Measurements from ENCODE around the gene TAS2R10.
"Not testable (repeated sequence)": the region's sequence is repeated elsewhere in the genome, so short reads cannot be mapped to it uniquely, and the experiment has no call there.

TAS2R10 gene

DNA sequence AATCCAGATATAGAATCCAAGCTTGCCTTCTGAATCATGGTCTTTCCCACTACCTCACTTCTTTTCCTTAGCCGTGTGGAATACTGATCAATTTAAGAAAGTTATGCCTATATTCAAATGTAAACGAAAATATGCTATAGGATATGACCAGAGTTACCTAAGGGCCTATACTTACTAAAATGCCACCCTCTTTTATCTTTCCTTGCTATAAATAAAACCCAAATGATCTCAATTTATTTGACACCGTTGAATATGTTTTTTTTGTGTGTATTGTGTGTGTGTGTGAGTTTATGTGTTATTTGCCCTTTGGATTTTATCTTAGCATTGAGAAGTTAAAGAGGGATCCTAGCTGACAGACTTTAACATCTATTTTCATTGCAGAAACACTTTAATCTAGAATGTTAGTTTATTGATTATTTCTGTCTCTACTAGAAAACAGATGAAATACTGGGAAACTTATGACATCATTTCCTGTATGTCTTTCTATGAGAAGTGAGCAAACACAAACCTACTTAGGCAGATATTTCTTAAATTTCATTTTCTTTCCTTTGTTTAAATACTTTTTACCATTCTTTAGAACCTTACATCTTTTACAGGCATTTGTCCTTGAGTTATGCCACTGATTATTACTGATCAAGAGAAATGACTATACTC, 14.1 kb downstream of the TAS2R10 start:
- TF ChIP-seq, protein P1, sequence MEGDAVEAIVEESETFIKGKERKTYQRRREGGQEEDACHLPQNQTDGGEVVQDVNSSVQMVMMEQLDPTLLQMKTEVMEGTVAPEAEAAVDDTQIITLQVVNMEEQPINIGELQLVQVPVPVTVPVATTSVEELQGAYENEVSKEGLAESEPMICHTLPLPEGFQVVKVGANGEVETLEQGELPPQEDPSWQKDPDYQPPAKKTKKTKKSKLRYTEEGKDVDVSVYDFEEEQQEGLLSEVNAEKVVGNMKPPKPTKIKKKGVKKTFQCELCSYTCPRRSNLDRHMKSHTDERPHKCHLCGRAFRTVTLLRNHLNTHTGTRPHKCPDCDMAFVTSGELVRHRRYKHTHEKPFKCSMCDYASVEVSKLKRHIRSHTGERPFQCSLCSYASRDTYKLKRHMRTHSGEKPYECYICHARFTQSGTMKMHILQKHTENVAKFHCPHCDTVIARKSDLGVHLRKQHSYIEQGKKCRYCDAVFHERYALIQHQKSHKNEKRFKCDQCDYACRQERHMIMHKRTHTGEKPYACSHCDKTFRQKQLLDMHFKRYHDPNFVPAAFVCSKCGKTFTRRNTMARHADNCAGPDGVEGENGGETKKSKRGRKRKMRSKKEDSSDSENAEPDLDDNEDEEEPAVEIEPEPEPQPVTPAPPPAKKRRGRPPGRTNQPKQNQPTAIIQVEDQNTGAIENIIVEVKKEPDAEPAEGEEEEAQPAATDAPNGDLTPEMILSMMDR (IDR thresholded peaks at IDR 0.05) = no peak
- no peak for TF ChIP-seq ZFX (IDR thresholded peaks at IDR 0.05; ENCODE audit: borderline replicate concordance)
- no peak overlapping the region for H3K27ac ChIP-seq

DNA sequence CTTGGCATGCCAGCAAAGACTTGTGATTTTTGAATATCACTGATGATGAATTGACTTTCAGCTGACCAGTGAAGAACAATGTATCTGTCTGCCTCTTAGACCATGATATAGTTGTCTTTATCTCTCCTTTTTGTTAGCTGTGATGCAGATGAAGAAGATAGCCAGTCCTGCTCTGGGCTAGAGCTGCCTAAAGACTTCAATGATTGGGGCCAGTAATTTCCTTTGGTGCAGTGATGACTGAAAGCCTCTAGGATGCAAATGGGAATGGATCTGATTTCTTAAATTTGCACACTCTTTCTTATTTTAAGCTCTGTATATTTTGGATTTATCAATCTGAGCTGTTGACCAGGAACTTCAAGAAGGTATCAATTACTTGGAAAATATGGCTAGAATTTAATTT, 16.1 kb downstream of the TAS2R10 start, which contains the start of gene TAS2R9:
TSS of gene TAS2R9 (minus strand) at position 101 of the 400 bp plus-strand sequence. CDS start at position 8, 93 bp downstream.
- TF ChIP-seq, protein P1 (IDR thresholded peaks at IDR 0.05) = no peak
- no peak for TF ChIP-seq ZFX (IDR thresholded peaks at IDR 0.05; ENCODE audit: borderline replicate concordance)
- no peak within 1 kb of the TSS for H3K27ac ChIP-seq

DNA sequence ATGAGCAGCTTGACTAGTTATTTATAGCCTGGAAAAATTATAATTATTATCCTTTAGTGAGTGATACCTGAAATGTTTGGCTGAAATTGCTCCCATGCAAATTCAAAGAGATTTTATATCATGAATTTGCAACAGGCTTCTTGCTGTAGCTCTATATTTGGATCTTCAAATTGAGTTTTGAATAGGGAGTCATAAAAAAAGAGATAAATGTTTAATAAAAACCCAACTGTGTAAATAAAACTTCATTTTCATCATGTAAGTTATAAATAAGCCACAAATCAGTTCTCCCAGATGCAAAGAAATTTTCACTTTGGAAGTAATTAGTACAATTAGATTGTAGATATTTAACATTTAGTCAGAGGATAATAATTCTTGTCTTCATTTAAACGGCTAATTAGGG, 19.0 kb downstream of the TAS2R10 start, which contains the start of gene TAS2R8:
TSS of gene TAS2R8 (minus strand) at position 101 of the 400 bp plus-strand sequence. CDS start 306 bp downstream, outside the sequence.
- H3K27ac ChIP-seq = no peak within 1 kb of the TSS
- TF ChIP-seq, protein P1 (IDR thresholded peaks at IDR 0.05) = no peak
- no peak for TF ChIP-seq ZFX (IDR thresholded peaks at IDR 0.05; ENCODE audit: borderline replicate concordance)

DNA sequence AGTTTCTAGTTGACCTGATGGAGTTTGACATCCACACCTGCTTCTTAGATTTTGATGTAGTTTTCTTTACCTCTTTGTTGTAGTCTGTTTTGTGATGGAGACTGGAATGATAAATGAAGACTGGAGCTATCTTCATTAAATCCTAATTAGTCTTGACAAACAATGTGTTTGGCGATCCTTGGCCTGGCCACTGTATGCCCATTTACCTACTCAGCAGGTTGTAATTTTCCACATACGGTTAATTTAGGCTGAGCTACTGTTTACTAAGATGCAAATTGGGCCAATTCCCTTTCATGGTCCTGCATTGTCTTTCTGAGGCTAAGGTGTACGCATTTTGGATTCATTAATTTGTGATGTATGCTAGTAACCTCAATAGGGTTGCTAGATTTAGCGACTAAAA, 23.6 kb downstream of the TAS2R10 start, which contains the start of gene TAS2R7:
TSS of gene TAS2R7 (minus strand) at position 41 of the 400 bp plus-strand sequence. CDS start 57 bp downstream, outside the sequence.
- H3K27ac ChIP-seq = no peak within 1 kb of the TSS
- no peak for TF ChIP-seq ZFX (IDR thresholded peaks at IDR 0.05; ENCODE audit: borderline replicate concordance)
- TF ChIP-seq, protein P1 (IDR thresholded peaks at IDR 0.05) = no peak

DNA sequence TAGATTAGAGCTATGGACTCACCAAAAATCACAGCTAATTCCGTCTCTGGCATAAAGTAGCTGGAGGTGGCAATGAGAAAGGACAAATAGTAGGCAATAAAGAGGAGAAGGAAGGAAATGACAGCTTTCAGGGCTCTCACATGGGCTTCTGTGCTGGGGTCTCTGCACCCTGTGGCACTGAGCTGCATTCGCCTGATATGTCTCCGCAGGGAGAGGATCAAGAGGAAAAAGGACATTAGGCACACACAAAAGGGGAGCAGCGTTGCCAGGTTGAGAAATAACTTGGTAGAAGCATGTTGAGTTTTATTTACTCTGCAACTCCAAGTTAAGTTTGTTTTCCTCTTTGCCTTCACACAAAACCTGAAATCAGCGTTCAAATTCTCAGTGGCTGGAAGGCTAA, 24.4 kb downstream of the TAS2R10 start:
- TF ChIP-seq ZFX (IDR thresholded peaks at IDR 0.05; ENCODE audit: borderline replicate concordance) = no peak
- TF ChIP-seq, protein P1 (IDR thresholded peaks at IDR 0.05) = no peak
- H3K27ac ChIP-seq = no peak overlapping the region

DNA sequence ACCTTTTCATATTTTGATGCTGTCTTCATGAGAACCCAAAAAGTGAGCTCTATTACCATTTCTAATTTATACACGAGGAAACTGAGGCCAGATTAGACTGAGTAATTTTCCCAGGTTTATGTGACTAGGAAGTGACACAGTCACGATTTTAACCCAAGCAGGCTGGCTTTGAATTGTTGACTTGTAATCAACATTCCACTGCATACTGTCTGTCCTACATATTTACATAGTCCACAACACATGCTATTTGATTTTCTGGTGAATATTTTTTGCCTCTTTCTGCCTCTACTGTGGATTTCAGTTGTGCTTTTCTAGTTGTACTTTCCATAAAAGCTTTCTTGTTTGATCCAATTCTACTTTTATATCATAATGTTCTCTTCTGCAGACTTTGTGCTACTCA, 31.9 kb downstream of the TAS2R10 start:
- no peak overlapping the region for H3K27ac ChIP-seq
- TF ChIP-seq ZFX (IDR thresholded peaks at IDR 0.05; ENCODE audit: borderline replicate concordance) = no peak
- TF ChIP-seq, protein P1 (IDR thresholded peaks at IDR 0.05) = no peak

DNA sequence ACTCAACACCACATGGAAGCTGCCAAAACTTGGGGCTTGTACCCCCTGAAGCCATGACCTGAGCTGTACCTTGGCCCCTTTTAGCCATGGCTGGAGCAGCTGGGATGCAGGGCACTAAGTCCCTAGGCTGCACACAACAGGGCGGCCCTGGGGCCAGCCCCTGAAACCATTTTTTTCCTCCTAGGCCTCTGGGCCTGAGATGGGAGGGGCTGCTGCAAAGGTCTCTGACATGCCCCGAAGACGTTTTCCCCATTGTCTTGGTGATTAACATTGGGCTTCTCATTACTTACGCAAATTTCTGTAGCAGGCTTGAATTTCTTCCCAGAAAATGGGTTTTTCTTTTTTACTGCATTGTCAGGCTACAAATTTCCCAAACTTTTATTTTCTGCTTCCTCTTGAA, 34.4 kb downstream of the TAS2R10 start:
- not testable (repeated sequence) for H3K27ac ChIP-seq

Data from 22Rv1 (cell line).